ENCODE data around the gene C1orf159. TPM values are rescaled to one million over a fixed set of nuclear protein-coding genes. Genes with fewer than 3 reads are reported as not detected.

The C1orf159 gene
- total and polyA plus RNA-seq, 9 of the 15 experiments (the other 6 are each of a cell fraction or from before 2014, with no cell fraction given), result 0.28 to 54.9 (median 10.6) TPM

DNA sequence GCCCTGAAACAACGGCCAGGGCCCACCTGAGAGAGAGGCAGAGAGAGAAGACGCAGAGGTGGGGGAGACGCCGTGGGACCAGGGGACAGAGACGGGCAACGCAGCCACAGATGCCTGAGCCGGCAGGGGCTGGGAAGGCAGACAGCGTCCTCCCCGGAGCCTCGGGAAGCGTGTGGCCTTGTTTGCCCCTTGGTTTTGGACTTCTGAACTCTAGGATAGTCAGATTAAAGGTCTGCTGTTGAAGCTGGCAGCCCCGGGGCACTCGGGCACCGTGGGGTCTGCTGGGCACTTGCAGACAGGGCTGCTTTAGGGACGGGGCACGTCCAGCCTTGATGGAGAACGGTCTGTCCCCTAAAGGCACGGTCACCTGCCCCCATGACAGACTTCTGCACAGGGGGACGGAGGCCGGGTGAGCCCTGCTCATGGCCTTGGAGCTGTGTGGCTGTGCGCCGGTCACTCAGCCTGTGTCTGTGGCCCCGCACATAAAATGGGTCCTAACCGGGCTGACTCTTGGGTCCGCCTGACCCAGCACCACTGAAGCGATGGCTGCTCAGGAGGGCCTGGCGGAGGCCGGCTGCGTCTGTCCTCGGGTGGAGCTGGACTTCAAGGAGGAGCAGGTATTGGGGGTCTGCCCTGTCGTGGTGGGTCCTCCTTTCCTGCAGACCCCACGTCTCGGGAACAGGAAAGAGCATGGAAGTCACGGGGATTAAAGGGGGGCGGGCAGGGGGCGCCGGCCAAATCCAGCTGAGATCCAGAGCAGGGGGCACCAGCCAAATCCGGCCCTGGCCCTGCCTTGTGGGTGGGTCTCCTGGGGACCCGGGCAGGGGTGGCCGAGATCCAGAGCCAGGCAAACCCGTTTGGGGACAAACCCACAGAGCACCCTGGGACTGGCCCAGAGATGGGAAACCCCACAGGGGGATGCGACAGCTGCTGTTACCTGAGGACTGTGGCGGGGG is 32.2 kb downstream of the C1orf159 start:
- ChIA-PET CTCF (ENCODE audit: low intra/inter-chr PET ratio) (no interaction called here), POLR2A (no interaction called here)
- H3K9me3 ChIP-seq (replicated peaks; ENCODE audit: control insufficient read depth, insufficient read depth, low read depth, low read length), result no peaks in the 10 kb centered on the region; the same call in 1 of the 2 replicates
- no peak overlapping the region for H3K9ac ChIP-seq (ENCODE audit: insufficient read depth in 1 of 2, low read depth in 2 of 2, low read length in 2 of 2)
- BruUV-seq (replicated peaks), result no TSS peak
- H3K79me2 ChIP-seq (ENCODE audit: control insufficient read depth, insufficient read depth, low read length), result no peaks in the 10 kb centered on the region
- no peak overlapping the region for H3K4me3 ChIP-seq
- H3K4me1 ChIP-seq (replicated peaks in 1 of 2; ENCODE audit: control insufficient read depth in 2 of 2, insufficient read depth in 2 of 2, low read length in 2 of 2), result peaks cover 12 to 82% of the 10 kb centered on the region in 2 experiments
- intact Hi-C loops (cut with micrococcal nuclease), result no loop called here
- peaks cover 1% of the 10 kb centered on the region for H3K9me1 ChIP-seq (ENCODE audit: control insufficient read depth, insufficient read depth, low read length)
- FAIRE-seq (no peak), DNase-seq (ENCODE audit: extremely low read depth in 1 of 4, low spot score in 3 of 4) (no peak), ATAC-seq (no peak)
- H3K27ac ChIP-seq (ENCODE audit: extremely low read depth, low read depth, low read length), result no peak overlapping the region
- no peak overlapping the region for H3K4me2 ChIP-seq (ENCODE audit: insufficient read depth, low read length)
- no peaks in the 10 kb centered on the region for H3K27me3 ChIP-seq (ENCODE audit: control insufficient read depth in 2 of 2, insufficient read depth in 2 of 2, low read length in 2 of 2)
- peaks cover 24% of the 10 kb centered on the region; the same call in 1 of the 3 replicates for H3K36me3 ChIP-seq (ENCODE audit: control insufficient read depth, insufficient read depth, low read length)
- H4K20me1 ChIP-seq (replicated peaks; ENCODE audit: control insufficient read depth, insufficient read depth, low read length), result no peaks in the 10 kb centered on the region
- 89% methylated on average over 38 of the region's 43 CpGs for WGBS (ENCODE audit: insufficient coverage, low coverage, missing lambda C conversion rate)
- H2AFZ ChIP-seq (ENCODE audit: low read depth, low read length), result no peak overlapping the region
- in situ Hi-C loops (cut with MboI), result no loop called here
- TF ChIP-seq POLR3G (IDR thresholded peaks at IDR 0.05; ENCODE audit: extremely low read depth, insufficient read length, insufficient replicate concordance), result no peak
- no peak for TF ChIP-seq BRD9 (IDR thresholded peaks at IDR 0.05; ENCODE audit: low read depth, partially characterized antibody)
- TF ChIP-seq MTA1 (IDR thresholded peaks at IDR 0.05; ENCODE audit: borderline replicate concordance), result no peak
- no peak for TF ChIP-seq BACH1 (tag; IDR thresholded peaks at IDR 0.05)
- TF ChIP-seq, protein P1, sequence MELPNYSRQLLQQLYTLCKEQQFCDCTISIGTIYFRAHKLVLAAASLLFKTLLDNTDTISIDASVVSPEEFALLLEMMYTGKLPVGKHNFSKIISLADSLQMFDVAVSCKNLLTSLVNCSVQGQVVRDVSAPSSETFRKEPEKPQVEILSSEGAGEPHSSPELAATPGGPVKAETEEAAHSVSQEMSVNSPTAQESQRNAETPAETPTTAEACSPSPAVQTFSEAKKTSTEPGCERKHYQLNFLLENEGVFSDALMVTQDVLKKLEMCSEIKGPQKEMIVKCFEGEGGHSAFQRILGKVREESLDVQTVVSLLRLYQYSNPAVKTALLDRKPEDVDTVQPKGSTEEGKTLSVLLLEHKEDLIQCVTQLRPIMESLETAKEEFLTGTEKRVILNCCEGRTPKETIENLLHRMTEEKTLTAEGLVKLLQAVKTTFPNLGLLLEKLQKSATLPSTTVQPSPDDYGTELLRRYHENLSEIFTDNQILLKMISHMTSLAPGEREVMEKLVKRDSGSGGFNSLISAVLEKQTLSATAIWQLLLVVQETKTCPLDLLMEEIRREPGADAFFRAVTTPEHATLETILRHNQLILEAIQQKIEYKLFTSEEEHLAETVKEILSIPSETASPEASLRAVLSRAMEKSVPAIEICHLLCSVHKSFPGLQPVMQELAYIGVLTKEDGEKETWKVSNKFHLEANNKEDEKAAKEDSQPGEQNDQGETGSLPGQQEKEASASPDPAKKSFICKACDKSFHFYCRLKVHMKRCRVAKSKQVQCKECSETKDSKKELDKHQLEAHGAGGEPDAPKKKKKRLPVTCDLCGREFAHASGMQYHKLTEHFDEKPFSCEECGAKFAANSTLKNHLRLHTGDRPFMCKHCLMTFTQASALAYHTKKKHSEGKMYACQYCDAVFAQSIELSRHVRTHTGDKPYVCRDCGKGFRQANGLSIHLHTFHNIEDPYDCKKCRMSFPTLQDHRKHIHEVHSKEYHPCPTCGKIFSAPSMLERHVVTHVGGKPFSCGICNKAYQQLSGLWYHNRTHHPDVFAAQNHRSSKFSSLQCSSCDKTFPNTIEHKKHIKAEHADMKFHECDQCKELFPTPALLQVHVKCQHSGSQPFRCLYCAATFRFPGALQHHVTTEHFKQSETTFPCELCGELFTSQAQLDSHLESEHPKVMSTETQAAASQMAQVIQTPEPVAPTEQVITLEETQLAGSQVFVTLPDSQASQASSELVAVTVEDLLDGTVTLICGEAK (IDR thresholded peaks at IDR 0.05), result no peak
- TF ChIP-seq, protein P1 (CRISPR knock-in tag; IDR thresholded peaks at IDR 0.05), result no peak
- no peak for TF ChIP-seq ZNF668 (CRISPR knock-in tag; IDR thresholded peaks at IDR 0.05)
- no peak for TF ChIP-seq BCOR (IDR thresholded peaks at IDR 0.05)
- no peak for TF ChIP-seq ZNF589 (CRISPR knock-in tag; IDR thresholded peaks at IDR 0.05; ENCODE audit: low read depth)
- no peak for TF ChIP-seq DEAF1 (CRISPR knock-in tag; IDR thresholded peaks at IDR 0.05)
- TF ChIP-seq ADNP (tag; IDR thresholded peaks at IDR 0.05), result no peak
- no peak for TF ChIP-seq EZH2 (IDR thresholded peaks at IDR 0.05; ENCODE audit: borderline replicate concordance, low read depth, low read length)
